Activated CD8-positive, alpha-beta memory T cell treated with anti-CD3 and anti-CD28 coated beads, Interleukin-2, amount 50 U/mL, for 48 hours (primary cell): ENCODE measurements around the gene AFAP1.

Experiments used
- DNase-seq: peaks from one replicate; pipeline ENCODE4 v3.0.0-alpha.2; 2020

The AFAP1 gene

GRCh38 chr4:7818399-7818911 is 121.2 kb downstream of the AFAP1 start:
- DNase-seq: no peak

DNA sequence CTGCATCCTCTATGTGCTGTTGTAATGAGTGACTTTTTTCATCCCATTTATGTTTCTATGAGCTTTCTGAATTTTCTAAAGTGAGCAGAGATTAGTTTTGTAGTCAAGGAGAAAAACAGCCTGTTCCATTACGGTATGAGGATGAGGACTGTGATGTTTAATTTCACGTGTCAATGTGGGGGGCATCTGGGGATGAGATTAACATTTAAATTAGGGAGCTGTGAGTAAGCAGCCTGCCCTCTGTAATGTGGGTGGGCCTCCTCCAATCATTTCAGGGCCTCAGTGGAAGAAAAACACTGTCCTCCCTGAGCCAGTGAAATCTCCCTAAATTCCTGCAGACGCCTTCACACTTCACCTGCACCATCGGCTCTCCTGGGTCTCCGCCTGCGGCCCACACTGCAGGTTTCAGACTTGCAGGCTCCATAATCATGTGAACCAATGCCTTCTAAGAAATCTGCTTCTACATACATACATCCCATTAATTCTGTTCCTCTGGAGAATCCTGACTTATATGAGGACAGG is 121.7 kb downstream of the AFAP1 start:
- no peak for DNase-seq

- no peak for DNase-seq
Observed at GRCh38 chr4:7816771-7817170, 122.9 kb downstream of the AFAP1 start.

- DNase-seq: no peak
Observed at GRCh38 chr4:7815981-7816380, 123.7 kb downstream of the AFAP1 start.

- no peak for DNase-seq
Observed at GRCh38 chr4:7815562-7815961, 124.1 kb downstream of the AFAP1 start.

GRCh38 chr4:7814451-7814850 is 125.2 kb downstream of the AFAP1 start:
- no peak for DNase-seq

- DNase-seq: no peak
Observed at GRCh38 chr4:7813674-7814073, 126.0 kb downstream of the AFAP1 start.

DNA sequence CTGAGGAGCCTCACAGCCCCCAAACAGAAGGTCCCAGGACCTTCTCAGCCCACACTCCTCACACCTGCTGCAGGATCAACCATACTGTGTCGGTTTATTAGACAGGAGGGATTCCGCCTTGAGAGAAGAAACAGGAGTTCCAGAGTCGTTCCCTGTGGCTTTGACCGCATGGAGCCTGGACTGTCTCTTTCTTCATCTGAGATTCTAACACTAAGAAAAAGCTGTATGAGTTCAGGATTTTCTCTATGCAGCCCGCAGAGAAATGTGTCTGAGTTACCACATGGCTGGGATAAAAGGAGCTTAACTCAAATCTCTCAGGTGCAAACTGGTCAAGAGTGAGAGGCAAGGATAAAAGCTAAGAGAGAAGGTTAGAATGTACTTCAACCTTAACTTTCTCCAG is 126.7 kb downstream of the AFAP1 start:
- no peak for DNase-seq

DNA sequence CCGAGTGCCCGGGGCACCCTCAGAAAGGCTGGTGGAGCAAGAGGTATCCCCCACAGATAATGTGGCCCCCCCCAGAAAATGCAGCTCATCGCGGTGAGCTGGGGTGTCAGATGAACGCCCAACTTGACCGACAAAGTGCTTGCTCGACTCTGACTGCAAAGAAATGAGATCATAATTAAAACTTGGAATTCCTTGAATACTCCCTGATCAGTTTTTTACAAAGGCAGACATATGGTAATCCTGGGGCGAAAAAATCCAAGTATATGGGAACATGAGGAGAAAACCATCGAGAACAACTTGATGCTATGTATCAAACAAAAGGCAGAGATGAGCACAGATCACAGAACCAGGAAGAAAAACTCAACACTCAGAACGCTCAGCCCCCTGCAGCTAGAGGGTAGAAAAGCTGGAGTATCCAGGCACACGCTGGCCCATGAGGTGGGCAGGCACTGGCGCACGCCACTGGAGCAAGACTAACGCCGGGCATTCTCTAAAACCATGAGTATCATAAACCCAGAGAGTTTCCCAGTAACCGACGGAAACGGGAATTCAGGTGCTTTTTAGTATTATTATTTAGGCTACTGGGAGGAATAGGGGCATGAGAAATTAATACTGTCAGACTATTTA is 127.3 kb downstream of the AFAP1 start:
- DNase-seq: no peak

DNA sequence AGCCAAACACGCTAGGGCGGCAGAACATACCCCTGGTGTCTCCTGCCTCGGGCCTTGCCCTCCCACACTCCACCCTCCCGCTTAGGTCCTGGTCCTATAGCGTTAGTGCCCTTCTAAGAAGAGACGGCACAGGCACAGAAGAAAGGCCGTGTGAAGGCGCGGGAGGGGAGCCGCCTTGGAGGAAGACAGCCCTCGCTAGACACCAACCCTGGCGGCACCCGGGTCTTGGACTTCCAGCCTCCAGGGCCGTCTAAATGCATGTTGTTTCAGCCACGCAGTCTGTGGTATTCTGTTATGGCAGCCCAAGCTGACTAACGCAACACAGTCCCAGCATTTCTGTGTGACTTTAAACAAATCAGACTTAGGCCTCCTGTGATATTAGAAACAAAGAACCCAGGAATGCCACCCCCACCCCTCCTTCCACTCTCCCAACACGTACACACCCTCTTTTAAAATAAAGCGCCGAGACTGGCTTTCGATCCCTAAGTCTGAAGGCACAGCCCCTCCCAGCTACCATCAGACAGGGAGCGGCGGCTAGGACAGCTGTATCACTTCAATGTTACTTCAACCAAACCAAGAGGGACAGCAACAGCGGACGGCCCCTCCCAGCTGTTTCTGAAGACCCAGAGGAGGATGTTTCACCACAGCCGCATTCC is 128.0 kb downstream of the AFAP1 start:
- no peak for DNase-seq

GRCh38 chr4:7810783-7811535 is 128.7 kb downstream of the AFAP1 start:
- no peak for DNase-seq

DNA sequence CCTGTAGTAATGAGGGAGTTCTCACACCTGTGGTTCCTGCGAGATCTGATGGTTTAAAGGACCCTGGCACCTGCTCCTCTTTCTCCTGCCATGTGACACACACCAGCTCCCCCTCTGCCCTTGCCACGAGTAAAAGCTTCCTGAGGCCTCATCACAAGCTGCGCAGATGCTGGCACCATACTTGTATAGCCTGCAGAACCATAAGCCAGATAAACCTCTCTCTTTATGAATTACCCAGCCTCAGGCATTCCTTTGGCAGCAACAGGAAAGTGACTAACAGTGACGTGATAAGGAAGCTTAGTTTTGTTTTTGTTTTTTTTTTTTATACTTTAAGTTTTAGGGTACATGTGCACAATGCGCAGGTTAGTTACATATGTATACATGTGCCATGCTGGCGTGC is 130.9 kb downstream of the AFAP1 start:
- DNase-seq: no peak

DNA sequence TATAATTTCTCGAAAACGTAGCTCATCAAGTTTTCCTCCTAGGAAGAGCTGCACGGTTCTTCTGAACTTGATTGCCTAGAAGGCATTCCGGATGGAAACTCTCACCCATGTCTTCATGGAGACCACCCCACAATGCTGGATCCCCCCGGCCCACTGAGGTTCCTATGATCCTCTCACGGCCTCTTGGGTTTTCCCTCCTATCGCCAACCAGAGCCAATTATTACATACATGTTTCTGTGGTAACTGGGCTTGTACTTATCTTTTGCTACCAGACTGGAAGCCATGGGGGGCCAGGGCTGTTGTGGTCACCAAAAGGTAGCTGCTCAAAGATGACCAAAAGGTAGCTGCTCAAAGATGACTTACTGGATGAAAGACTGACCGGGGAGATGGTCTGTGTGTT is 131.5 kb downstream of the AFAP1 start:
- no peak for DNase-seq

GRCh38 chr4:7807351-7807921 is 132.2 kb downstream of the AFAP1 start:
- no peak for DNase-seq

DNA sequence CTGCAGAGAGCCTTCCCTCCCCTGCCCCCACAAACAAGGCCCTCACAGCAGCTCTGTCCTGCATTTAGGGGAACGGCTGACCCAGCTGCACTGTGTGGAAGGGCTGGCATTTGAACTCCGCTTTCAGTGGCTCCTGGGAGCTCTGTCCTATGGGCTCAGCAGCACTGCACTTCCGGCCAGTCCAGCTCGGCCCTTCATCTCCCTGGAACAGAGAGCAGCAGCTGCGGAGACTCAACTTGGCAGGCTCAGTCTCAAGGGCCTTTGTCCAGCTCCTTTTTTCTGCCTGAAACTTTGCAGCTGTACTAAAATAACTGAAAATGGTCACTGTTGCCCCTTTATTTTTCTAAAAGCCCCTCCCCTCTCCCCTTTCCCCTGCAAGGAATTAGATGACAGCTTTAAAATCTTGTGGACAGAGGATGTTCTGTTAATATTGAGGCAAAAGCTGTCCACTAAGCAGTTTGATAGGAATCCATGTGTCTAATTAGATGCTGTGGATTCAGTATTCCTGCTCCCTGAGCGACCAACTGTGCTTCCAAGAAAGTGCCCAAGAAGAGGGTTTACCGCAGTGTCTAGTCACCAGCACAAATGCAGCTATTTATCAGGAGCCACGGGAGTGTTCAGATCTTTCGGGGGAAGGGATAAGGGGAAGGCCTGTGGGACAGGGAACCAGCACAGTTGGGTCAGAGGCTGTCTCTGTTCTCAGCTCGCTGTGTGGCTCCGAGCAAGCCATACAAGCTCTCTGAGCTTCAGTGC is 133.1 kb downstream of the AFAP1 start:
- no peak for DNase-seq

DNA sequence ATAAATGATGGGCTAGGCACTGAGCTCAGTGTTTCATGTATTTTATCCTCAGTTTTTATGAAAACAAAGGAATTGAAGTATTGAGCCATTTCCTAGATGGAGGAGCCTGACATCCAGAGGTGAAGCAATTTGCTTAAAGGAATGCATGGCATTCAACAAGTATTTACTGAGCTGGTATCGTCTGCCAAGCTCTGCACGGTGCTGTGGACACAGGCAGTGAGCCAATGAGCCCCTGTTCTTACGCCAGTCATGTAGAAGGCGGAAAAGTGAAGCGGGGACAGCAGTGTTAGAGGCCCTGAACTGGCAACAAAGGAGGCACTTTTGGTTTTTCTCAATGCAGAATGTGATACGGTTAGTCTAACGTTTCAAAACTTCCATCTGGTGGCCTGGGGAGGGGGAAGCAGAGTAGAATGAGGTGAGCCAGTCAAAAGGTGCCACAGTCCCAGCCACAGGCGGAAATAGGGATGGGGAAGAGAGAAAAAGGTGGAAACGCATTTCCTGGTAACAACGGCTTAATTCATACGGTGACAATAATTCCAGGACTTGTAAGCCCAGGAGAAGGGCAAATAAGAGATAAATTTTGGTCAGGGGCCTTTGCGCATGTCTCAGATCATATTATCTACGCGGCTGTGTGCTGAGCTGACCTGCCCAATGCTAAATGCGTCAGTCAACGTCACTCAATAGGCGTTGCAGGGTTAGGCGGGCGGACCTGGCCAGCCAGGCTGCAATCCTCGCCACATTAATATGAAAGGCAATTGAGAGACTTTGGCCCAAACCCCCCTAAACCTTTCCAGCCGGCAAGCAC is 133.9 kb downstream of the AFAP1 start:
- DNase-seq: no peak

- no peak for DNase-seq
Observed at GRCh38 chr4:7804756-7805385, 134.8 kb downstream of the AFAP1 start.

- peak; percentile 95 for DNase-seq
Observed at GRCh38 chr4:7803992-7804755, 135.5 kb downstream of the AFAP1 start.

- no peak for DNase-seq
Observed at GRCh38 chr4:7803371-7803770, 136.3 kb downstream of the AFAP1 start.

DNA sequence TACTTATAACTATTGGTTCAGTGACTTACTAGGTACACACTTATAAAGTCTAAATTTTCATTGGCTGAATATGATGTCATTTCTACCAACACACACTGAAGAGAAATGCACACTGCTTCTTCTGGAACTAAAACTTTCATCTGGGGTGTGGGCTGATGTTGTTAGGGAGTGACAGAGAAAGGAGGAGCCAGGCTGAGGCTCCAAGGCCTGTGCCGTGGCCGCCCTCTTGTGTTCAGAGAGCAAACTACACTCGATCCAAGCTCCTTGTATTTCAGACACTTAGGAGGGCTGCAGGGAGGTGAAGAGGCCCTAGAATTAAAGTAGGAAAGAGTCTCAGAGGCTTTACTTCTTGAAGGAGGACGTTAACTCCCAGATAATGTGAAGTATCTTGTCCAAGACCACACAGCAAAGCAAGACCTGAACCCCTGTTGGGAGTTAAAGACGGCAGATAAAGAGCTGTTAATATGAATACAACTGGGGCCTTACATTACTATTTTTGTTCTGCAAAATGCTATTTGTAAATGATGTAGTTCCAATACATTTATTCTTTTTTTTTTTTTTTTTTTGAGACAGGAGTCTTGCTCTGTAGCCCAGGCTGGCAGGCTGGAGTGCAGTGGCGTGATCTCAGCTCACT is 137.5 kb downstream of the AFAP1 start:
- DNase-seq: peak; percentile 88
